NCI-H1417 (cell line): ENCODE results near the gene SLC9A5.

Experiments
- DNase-seq, 3 experiments: peaks; one replicate each; lab custom pipeline; 2025; lab: John Stamatoyannopoulos, UW

The SLC9A5 gene, protein sequence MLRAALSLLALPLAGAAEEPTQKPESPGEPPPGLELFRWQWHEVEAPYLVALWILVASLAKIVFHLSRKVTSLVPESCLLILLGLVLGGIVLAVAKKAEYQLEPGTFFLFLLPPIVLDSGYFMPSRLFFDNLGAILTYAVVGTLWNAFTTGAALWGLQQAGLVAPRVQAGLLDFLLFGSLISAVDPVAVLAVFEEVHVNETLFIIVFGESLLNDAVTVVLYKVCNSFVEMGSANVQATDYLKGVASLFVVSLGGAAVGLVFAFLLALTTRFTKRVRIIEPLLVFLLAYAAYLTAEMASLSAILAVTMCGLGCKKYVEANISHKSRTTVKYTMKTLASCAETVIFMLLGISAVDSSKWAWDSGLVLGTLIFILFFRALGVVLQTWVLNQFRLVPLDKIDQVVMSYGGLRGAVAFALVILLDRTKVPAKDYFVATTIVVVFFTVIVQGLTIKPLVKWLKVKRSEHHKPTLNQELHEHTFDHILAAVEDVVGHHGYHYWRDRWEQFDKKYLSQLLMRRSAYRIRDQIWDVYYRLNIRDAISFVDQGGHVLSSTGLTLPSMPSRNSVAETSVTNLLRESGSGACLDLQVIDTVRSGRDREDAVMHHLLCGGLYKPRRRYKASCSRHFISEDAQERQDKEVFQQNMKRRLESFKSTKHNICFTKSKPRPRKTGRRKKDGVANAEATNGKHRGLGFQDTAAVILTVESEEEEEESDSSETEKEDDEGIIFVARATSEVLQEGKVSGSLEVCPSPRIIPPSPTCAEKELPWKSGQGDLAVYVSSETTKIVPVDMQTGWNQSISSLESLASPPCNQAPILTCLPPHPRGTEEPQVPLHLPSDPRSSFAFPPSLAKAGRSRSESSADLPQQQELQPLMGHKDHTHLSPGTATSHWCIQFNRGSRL

DNA sequence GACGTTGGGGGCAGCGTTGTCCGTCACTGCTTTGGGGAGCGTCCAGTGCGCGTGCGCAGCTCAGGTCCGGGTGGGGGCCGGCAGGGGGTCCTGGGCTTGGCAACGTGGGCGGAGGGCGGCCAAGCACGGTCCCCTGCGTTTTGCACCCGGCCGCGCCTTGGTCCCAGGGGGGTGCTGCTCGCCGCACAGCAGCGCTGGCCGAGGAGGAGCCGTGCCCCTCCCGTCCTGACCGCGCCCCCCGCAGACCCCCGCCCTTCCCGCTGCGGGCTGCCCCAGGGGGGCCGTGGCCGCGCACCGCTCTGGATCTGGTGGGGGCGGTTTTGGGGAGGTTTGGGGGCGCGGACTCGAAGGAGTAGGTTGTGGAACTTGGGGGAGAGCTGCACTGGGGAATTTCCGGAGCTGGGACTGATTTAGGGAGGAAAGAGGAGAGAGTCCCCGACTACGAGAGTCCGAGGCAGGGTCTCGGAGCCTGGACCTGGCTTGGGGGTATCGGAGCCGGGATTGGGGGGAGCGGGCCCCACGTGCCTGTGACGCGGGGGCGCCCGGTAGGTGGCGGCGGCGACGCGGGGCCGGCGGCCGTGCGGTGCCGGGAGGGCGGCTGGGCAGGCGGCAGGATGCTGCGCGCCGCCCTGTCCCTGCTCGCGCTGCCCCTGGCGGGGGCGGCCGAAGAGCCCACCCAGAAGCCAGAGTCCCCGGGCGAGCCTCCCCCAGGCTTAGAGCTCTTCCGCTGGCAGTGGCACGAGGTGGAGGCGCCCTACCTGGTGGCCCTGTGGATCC lies at the start of gene SLC9A5:
Gene SLC9A5 (plus strand): TSS at position 579 of the 777 bp plus-strand sequence. CDS start 36 bp downstream, at position 615.
- peak in 2 of 3 experiments; percentile 24 to 33 for DNase-seq

DNA sequence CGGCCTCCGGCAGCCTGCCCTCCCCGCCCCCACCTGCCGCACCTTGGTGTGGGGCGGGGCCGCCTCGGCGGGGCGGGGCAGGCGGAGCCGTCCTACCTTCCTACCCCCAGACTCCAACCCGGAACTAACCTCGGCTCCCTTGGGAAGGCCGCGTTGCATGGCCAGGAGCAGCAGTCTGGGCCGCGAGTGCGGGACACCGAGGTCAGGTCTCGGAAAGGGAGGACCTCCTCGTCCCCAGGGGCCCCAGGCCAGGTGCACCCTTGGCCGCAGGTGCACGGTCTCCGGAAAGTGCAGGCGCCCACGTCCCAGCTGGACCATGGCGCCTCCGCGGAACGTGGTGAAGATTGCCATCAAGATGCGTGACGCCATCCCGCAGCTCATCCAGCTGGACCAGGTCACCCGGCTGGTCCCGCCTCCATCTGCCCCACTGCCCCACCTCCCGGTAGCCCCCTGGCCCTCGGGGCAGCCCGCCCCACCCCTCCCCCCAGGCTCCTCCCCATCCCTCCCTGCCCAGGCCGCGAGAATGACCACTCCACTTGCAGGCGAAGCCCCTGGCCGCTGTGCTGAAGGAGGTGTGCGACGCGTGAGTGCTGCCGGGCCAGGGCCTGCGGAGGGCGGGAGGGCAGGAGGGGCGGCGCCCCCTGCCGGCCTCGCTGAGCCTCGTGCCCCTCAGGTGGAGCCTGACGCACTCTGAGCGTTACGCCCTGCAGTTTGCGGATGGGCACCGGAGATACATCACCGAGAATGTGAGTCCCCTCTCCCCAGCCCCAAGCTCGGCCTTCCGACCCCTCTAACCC lies 49.6 kb upstream of the SLC9A5 start, which contains the start of gene ELMO3:
Gene ELMO3 (plus strand): TSS at position 121 of the 797 bp plus-strand sequence. CDS start 196 bp downstream, at position 317.
- DNase-seq: peak; percentile 16 to 39 (median 18)

DNA sequence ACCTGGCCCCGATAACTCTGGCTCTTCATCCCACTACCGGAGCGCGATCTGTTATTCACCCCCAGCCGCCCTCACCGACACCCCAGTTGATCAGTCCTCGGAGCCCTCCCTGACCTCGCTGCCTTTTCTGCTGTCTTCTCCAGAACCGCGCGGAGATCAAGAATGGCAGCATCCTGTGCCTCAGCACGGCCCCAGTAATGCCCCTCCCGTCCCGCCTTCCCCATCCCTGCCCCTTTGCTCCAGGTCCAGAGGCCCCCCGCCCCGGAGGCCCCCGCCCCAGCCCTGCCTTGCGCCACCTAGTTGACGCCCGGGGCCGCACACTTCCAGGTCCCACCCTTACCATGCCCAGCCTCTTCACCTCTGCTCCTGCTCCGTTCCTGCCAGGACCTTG lies 49.0 kb upstream of the SLC9A5 start:
- no peak for DNase-seq

DNA sequence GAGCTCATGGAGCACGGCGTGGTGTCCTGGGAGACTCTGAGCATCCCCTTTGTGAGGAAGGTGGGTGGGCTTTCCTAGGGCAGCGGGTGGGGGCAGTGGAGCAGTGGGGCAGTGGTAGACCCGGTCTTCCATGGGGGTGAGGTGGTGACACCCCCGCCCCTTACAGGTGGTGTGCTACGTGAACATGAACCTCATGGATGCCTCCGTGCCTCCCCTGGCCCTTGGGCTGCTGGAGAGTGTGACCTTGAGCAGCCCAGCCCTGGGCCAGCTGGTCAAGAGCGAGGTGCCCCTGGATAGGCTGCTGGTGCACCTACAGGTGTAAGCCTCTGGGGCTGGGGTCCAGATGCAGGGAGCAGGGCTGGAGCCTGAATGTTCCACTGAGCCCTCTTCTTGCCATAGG lies 48.3 kb upstream of the SLC9A5 start:
- DNase-seq: no peak

DNA sequence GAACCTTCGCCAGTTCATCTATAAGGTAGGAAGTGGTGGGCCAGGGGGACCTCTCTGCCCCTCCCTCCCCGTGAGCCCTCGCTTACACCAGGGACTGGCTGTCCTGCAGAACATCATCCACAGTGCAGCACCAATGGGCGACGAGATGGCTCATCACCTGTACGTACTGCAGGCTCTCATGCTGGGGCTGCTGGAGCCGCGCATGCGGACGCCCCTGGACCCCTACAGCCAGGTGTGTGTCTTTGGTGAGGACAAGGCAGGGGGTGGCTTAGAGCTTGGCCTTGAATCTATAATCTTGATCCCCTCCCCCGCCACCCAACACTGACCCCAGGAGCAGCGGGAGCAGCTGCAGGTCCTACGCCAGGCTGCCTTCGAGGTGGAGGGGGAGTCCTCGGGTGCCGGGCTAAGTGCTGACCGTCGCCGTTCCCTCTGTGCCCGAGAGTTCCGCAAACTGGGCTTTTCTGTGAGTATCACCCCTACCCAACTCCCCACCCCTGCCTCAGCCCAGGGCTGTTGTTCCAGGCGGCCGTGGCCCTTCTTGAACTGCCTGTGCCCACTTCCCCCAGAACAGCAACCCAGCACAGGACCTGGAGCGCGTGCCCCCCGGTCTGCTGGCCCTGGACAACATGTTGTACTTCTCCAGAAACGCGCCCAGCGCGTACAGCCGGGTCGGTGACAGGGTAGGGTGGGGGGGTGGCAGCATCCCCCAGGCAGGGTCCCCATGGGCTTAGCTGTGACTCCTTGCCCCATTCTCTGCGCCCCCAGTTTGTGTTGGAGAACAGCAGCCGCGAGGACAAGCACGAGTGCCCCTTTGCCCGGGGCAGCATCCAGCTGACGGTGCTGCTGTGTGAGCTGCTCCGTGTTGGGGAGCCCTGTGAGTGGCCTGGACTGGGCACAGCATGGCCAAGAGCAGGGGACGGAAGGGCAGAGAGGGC lies 47.1 kb upstream of the SLC9A5 start:
- DNase-seq: no peak

DNA sequence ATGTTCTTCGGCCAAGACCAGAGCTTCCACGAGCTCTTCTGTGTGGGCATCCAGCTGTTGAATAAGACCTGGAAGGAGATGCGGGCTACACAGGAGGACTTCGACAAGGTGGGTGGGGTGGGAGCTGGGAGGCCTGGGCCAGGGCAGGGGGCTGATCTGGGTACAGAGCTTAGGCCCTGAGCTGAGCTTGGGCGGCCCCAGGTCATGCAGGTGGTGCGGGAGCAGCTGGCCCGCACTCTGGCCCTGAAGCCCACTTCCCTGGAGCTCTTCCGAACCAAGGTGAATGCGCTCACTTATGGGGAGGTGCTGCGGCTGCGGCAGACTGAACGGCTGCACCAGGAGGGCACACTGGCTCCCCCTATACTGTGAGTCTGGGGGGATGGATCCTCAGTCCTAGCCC lies 46.4 kb upstream of the SLC9A5 start:
- no peak for DNase-seq

DNA sequence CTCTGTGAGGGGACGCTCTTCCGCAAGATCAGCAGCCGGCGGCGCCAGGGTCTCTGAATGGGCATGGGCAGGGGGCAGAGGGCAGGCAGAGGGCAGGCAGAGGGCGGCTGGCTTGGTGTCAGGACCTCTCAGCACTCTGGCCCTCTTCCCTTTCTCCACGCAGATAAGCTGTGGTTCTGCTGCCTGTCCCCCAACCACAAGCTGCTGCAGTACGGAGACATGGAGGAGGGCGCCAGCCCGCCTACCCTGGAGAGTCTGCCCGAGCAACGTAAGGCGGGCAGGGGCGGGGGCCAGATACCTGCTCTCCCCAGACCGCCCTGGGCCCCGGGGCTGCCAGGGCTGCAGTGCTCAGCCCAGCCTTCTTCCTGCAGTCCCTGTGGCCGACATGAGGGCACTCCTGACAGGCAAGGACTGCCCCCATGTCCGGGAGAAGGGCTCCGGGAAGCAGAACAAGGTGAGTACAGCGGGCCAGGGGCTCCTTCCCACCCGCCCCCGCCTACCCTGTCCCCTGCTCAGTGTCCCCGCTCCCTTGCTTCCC lies 45.8 kb upstream of the SLC9A5 start:
- DNase-seq: no peak

DNA sequence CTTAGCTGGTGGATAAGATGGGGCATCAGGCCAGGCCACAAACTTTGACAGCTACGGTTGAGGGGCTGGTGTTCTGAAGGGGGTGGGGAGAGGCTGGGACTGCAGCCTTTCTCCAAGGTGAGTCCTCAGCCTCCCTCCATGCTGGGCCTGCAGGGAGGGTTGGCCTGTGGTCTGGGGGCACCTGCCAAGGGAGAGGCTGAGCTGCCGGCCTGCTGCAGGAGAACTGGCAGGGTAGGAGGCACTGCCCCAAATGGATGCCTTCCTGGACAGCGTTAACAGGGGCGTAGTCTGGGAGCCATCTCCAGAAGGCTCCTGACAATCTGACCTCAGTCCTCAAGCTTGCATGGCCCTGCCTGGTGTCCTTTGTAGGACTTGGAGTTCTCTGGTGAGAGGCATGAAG lies 44.7 kb upstream of the SLC9A5 start:
- no peak for DNase-seq

DNA sequence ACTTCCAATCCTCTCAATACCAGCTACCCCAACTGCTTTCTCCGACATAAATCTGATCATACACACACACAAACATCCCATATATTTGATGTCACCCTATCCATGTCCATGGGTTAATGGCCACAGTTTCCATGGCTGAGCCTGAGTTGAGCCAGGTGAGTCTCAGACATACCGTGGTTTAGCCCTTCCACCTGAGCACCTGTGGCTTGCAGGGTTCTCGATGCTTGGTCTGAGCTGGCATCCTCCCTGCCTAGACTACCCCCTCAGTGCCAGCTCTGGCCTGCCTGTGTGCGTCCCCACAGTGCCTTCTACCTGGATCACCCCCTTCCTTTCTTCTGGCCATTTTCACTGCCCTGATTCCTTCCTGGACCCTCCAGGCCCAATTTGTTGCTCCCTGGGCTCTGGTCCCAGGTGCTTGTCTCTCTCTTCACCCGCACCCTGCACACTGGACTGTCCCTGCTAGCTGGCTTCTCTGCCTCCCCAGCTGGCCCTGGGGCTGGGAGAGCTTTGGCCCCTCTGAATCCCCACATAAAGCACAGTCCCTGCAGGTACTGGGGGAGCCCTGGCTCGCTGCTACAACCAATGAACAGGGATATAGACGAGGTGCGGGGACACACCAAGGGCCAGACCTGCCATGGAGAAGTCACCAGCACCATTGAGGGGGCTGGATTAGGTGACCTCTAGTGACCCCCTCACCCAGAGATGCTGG lies 42.5 kb upstream of the SLC9A5 start:
- no peak for DNase-seq

DNA sequence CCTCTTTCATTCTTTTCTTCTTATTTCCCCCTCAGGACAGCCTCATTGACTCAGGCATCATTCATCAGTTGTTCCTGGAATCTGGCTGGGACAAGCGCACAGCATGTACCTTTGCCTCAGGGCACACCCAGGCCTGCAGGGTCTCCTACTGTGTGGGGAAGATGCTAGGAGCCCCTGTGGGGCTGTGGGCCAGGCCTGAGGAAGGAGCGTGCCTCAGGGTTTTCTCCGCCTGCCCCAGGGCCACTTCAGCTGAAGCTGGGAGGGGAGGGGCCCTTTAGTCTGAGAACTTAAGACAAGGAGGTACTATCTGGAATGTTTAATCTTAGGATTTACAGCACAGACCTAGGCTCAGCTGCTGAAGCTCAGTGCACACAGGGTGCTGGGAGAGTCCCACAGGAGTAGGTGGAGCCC lies 41.9 kb upstream of the SLC9A5 start:
- no peak for DNase-seq

DNA sequence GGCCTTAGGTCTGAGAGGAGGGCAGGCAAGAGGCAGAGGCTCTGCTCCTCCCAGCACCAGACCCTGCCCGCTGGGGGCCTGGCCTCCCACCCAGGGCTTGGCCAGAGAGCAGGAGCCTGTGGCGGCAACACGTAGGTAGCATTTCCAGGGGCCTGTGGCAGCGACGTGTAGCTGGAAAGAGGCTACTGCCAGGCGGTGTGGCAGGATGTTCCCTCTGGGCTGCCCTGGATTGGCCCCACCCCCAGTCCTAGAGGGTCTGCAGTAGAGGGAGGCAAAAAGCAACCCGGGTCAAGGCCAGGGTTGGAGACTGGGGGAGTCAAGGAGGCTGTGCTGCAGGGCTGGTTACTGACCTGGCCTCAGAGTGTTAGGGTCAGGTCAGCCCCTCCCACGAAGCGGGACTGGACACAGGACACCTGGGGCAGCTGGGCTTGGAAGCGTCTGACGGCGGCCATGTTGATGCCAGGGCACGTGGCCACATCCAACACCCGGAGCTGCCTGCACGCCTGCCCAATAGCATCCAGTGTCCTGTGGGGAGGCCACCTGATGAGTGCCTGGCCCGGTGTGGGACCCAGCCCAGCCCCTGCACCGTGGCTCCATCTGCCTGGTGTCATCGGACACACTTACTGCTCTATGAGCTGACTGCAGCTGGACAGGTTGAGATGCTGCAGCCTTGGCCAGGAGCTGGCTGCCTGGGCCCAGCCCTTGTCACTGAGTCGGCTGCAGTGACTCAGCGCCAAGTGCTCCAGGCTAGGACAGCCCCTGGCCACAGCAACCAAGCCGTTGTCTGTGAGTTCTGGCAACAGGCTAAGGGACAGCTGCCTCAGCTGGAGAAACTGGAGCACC lies 41.3 kb upstream of the SLC9A5 start:
- DNase-seq: no peak

DNA sequence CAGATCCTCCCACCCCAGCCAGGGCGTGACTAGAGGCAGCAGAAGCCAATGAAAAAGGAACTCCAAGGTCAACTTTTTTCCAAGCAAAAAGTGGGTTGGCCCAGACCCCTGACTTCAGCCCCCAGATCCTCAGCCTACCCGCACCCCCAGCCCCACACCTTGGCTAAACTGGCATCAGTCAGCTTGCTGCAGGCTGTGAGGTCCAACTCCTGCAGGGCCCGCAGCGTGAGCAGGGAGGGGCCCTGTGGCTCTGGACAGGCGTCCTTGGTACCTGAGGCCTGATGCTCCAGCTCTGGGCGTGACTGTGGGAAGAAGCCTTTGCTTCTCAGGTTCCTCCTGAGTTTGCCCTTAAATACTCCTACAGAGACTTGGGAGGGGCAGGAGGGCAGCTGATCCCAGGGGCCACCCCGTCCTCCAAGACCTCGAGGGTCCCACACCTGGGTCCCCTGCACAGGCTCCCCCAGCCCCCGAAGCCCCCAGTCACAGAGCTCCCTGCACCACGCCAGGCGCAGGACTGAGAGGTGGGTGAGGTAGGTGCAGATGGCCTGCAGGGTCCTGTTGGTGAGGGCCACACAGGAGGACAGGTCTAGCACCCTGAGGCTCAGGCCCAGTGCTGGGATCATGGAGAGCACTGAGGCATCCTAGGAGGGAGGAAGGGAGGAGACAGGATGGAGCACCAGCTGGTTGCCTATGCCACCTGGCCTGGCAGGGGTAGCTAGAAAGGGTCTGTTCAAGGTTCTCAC lies 40.5 kb upstream of the SLC9A5 start:
- no peak for DNase-seq

DNA sequence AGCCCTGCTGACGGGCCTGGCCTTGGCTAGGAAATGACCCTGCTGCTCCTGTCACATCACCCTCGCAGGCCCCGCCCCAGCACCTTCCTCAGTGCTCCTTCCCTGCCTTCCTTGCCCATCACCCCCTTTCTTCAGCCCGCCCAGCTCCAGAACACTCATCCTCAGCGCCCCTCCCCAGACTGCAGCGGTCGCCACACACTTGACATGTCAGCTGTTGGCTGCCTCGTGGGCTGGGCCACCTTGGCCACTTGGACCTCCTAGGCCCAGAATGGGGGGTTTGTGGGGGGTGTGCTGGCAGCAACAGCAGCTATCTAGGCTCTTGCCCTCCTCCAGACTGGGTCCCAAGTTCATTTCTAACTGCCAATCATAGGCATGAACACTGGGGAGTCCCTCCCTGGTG lies 39.2 kb upstream of the SLC9A5 start:
- no peak for DNase-seq

DNA sequence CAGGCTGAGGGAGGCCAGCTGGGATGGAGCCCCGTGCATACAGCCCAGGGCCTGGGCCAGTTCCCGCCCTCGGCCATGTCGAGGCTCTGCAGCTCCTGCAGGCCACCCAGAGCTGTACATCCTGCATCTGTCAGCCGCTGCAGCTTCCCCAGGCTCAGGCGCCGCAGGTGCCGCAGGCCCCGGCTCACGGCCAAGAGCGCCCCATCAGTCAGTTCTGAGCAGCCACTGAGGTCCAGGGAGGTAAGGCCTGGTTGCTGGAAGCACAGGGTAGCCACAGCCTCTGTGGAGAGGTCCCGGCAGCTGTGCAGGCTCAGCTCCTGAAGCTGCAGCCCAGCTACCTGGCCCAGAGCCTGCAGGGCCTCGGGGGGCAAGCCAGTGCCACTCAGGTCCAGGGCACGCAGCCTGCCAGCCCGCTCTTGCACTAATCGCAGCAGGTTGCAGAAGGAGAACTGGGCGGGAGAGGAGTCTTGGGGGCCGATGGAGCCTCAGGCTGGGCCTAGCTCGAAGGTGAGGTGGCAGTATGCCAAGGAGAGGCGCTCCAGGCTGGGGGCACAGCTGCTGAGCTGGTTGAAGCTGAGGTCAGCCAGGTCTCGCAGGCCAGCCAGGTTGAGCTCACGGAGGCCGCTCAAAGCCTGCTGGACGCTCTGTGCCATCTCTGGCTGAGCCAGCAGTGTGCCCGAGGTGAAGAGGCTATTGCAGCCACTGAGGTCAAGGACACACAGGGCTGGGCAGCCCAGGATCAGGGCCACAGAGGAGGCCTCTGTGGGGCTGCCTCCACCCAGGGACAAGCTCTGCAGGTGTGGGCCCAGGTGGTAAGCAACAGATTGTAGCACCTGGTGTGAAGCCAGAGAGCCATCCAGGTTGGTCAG lies 38.5 kb upstream of the SLC9A5 start:
- no peak for DNase-seq

DNA sequence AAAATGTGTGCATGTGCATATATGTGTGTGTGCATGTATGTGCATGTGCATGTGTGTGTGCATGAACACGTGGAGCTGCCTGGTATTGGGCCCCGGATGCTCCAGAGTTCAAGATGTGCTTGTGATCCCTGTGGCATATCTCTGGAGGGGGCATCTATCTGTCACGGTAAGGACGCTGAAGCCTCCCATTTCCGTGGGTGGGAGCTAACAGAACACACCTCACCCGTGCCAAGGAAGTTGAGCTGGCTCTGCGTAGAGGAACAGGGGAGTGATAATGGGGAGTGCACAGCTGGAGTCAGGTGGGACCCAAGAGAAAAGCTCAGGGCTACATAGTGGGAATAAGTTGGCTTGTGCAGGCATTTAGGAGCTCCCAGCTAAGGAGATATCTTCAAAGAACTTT lies 37.1 kb upstream of the SLC9A5 start:
- DNase-seq: no peak

DNA sequence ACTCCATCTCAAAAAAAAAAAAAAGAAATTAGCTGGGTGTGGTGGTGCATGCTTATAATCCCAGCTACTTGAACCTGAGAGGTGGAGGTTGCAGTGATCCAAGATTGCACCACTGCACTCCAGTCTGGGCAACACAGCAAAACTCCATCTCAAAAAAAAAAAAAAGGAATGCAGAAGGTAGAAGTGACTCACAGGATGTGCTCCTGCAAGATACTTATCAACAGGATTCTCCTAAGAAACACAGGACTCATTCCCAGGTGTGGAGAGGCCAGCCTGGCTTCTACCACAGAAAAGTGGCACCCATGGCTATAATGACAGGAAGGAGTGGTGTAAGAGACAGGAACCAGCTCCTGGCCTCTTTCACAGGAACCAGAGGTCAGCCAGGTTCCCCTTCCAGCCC lies 36.0 kb upstream of the SLC9A5 start:
- DNase-seq: no peak
